Gastroesophageal sphincter (tissue), 3 donors: ENCODE data around the gene ZNF143.

ENCODE experiments used
- EP300 ChIP-seq: sonication (generic); formaldehyde crosslinking; IDR thresholded peaks from one replicate; pipeline ENCODE4 v1.6.1; 2017; ENCODE audit warnings: antibody characterized with exemption, mild to moderate bottlenecking
- POLR2AphosphoS5 ChIP-seq: sonication (generic); formaldehyde crosslinking; IDR thresholded peaks from one replicate; pipeline ENCODE4 v1.6.1; 2017; ENCODE audit warnings: antibody characterized with exemption
- TF ChIP-seq, protein P1 (sequence below), 4 experiments: fragments of 200-600 bp in 2 of 4; fragments of 450-650 bp in 2 of 4; sonication (generic) in 1 of 4; IDR thresholded peaks; one replicate each; pipeline ENCODE4 v1.5.1; 2017 to 2019; ENCODE audit warnings: antibody characterized with exemption in 4 of 4, mild to moderate bottlenecking in 2 of 4, moderate library complexity in 2 of 4

DNA sequence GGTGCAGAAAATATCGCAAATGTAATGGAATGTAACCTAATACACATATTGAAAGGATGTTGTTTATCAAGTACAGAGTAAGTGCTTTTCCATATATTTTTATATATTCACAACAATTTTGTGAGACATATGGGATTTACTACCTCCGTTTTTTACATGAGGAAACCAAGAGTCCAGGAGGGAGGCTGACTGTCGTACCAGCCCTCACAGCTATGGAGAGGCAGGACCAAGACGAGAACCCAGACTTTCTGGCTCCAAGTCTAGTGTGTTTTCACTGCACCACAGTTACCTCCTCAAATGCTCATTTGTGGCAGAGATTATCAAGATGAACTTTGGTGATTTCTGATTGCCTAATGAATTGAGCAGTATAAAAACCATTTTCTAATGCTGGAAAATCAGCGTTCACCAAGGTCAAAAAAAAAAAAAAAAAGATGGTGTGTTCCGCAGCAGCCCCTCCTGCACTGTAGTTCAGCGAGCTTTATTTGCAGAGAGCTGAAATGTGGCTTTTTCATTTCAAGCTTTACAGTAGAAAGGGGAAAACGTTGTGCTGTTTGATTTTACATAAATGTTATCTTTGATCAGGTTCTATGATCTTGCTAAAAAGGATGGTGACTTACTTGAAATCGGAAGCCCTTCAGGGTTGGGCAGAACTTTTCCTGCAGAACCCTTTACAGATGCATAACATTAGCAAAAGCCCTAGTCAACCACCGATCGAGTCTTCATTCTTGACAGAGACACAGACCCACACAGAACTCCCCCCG lies 67.9 kb downstream of the ZNF143 start:
- TF ChIP-seq, protein P1, sequence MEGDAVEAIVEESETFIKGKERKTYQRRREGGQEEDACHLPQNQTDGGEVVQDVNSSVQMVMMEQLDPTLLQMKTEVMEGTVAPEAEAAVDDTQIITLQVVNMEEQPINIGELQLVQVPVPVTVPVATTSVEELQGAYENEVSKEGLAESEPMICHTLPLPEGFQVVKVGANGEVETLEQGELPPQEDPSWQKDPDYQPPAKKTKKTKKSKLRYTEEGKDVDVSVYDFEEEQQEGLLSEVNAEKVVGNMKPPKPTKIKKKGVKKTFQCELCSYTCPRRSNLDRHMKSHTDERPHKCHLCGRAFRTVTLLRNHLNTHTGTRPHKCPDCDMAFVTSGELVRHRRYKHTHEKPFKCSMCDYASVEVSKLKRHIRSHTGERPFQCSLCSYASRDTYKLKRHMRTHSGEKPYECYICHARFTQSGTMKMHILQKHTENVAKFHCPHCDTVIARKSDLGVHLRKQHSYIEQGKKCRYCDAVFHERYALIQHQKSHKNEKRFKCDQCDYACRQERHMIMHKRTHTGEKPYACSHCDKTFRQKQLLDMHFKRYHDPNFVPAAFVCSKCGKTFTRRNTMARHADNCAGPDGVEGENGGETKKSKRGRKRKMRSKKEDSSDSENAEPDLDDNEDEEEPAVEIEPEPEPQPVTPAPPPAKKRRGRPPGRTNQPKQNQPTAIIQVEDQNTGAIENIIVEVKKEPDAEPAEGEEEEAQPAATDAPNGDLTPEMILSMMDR (IDR thresholded peaks at IDR 0.05): no peak
- TF ChIP-seq POLR2AphosphoS5: no peak
- no peak for TF ChIP-seq EP300
